Muscle of leg (tissue), 11 donors: ENCODE data around the gene PLPP2. TPM values are rescaled to one million over a fixed set of nuclear protein-coding genes. Genes with fewer than 3 reads are reported as not detected.
"Not testable (repeated sequence)": the region's sequence is repeated elsewhere in the genome, so short reads cannot be mapped to it uniquely, and the experiment has no call there.

Experiments used
- DNase-seq: peaks from one replicate; pipeline ENCODE4 v3.0.0; 2013
- H3K27ac ChIP-seq: one replicate; pipeline ENCODE4 v1.5.1; 2013; ENCODE audit warnings: mild to moderate bottlenecking, low read length, control low read depth
- H3K27me3 ChIP-seq: one replicate; pipeline ENCODE4 v1.6.1; 2013; ENCODE audit warnings: low read length; ENCODE audit not compliant: control insufficient read depth, insufficient read depth
- H3K36me3 ChIP-seq: one replicate; pipeline ENCODE4 v1.6.1; 2013; ENCODE audit warnings: low read length; ENCODE audit not compliant: control insufficient read depth, insufficient read depth
- H3K4me1 ChIP-seq: one replicate; pipeline ENCODE4 v1.6.1; 2013; ENCODE audit warnings: low read length; ENCODE audit not compliant: control insufficient read depth, insufficient read depth
- H3K4me3 ChIP-seq: one replicate; pipeline ENCODE4 v1.5.1; 2013; ENCODE audit warnings: low read length, control low read depth
- H3K9me3 ChIP-seq: replicated peaks from 2 replicates; pipeline ENCODE4 v1.6.1; 2013; ENCODE audit warnings: low read depth, low read length; ENCODE audit not compliant: control insufficient read depth
- WGBS: methylation state at CpG from one replicate; pipeline ENCODE4 v1.1.5; 2013; ENCODE audit warnings: missing lambda C conversion rate; ENCODE audit not compliant: insufficient coverage; 5-methylcytosine and 5-hydroxymethylcytosine counted together
- polyA plus RNA-seq, 8 donors: library from polyadenylated mRNA; unstranded; fragments of 120-200 nt; gene quantifications; one replicate each; pipeline versions ENCODE4 v1.2.1 to v1.2.3, GENCODE V29; 2013; ENCODE audit warnings: inconsistent platforms in 1 of 8, low replicate concordance in 1 of 8; ENCODE audit not compliant: insufficient read length in 8 of 8, insufficient read depth in 1 of 8
- total RNA-seq: library from RNA; stranded (reverse); fragments of 120-200 nt; gene quantifications from one replicate; pipeline ENCODE4 v1.2.4, GENCODE V29; 2013

The PLPP2 gene
- total and polyA plus RNA-seq, 9 donors: 0.21 to 1.6 (median 0.43) TPM

DNA sequence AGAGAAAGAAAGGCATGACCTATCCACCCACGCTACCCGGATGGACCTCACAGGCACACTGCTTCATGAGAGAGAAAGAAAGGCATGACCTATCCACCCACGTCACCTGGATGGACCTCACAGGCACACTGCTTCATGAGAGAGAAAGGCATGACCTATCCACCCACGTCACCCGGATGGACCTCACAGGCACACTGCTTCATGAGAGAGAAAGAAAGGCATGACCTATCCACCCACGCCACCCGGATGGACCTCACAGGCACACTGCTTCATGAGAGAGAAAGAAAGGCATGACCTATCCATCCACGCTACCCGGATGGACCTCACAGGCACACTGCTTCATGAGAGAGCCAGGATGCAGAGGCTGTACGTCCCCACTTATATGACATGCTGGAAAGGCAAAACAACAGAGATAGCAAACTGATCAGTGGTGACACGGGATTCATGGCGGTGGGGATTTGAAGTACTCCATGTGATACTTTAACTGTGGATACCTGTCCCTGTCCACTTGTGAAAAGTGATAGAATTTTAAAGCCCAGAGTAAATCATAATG lies 20.4 kb downstream of the PLPP2 start:
- peaks cover 18% of the 10 kb centered on the region for H3K27me3 ChIP-seq
- not testable (repeated sequence) for H3K9me3 ChIP-seq, H3K4me1 ChIP-seq, H3K4me3 ChIP-seq, DNase-seq, H3K27ac ChIP-seq, H3K36me3 ChIP-seq
- WGBS: 73% methylated on average over 4 of the region's 12 CpGs

- Histone ChIP-seq H3K27ac (no peak overlapping the region), H3K4me3 (no peak overlapping the region), H3K27me3 (peaks cover 22% of the 10 kb centered on the region), H3K4me1 (peaks cover 5% of the 10 kb centered on the region), H3K9me3 (no peaks in the 10 kb centered on the region), H3K36me3 (no peaks in the 10 kb centered on the region)
- no peak for DNase-seq
Observed at GRCh38 chr19:269241-269640, 22.0 kb downstream of the PLPP2 start.

GRCh38 chr19:262125-262524 lies 29.1 kb downstream of the PLPP2 start:
- WGBS: no CpG with 5 or more reads among the region's 1 CpG
- Histone ChIP-seq H3K9me3 (no peaks in the 10 kb centered on the region), H3K27me3 (peaks cover 10% of the 10 kb centered on the region), H3K27ac (no peak overlapping the region), H3K4me3 (no peak overlapping the region), H3K4me1 (peaks cover 3% of the 10 kb centered on the region), H3K36me3 (no peaks in the 10 kb centered on the region)
- DNase-seq: no peak

DNA sequence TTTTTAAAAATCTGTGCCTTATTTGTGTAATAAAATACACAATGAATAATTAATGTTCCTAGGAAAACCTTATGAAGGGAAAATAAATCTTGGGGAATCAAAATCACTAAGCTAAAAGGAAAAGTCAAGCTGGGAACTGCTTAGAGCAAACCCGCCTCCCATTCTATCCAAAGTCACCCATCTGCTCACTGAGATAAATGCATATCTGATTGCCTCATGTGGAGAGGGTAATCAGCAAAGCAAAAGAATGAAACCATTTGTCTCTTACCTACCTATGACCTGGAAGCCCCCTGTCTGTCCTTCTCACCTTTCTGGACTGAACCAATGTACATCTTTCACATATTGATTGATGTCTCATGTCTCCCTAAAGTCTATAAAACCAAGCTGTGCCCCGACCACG lies 34.4 kb downstream of the PLPP2 start:
- H3K27me3 ChIP-seq, H3K36me3 ChIP-seq, DNase-seq, H3K9me3 ChIP-seq, H3K4me3 ChIP-seq, H3K4me1 ChIP-seq, H3K27ac ChIP-seq: not testable (repeated sequence)
- WGBS: no CpG with 5 or more reads among the region's 3 CpGs

DNA sequence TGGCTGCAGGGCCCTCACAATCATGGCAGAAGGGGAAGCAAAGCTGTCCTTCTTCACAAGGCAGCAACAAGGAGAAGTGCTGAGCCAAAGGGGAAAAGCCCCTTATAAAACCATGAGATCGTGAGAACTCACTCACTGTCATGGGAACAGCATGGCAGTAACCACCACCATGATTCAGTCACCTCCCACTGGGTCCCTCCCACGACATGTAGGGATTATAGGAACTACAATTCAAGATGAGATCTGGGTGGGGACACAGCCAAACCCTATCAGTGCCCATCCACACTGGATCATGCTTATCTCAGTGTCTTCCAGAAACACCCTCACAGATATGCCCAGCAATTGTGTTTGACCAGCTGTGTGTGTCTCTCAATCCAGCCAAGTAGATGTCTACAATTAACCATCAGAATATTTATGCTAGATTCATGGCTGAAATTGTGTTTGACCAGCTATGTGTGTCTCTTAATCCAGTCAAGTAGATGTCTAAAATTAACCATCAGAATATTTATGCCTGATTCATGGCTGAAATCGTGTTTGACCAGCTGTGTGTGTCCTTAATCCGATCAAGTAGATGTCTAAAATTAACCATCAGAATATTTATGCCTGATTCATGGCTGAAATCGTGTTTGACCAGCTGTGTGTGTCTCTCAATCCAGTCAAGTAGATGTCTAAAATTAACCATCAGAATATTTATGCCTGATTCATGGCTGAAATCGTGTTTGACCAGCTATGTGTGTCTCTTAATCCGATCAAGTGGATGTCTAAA lies 38.6 kb downstream of the PLPP2 start:
- WGBS: no CpG with 5 or more reads among the region's 7 CpGs
- H3K27me3 ChIP-seq, H3K4me1 ChIP-seq, H3K4me3 ChIP-seq, H3K27ac ChIP-seq, H3K9me3 ChIP-seq, DNase-seq, H3K36me3 ChIP-seq: not testable (repeated sequence)

GRCh38 chr19:246551-246950 lies 44.7 kb downstream of the PLPP2 start:
- Histone ChIP-seq H3K36me3 (no peaks in the 10 kb centered on the region), H3K27ac (no peak overlapping the region), H3K27me3 (no peaks in the 10 kb centered on the region), H3K9me3 (no peaks in the 10 kb centered on the region), H3K4me1 (no peaks in the 10 kb centered on the region), H3K4me3 (no peak overlapping the region)
- 74% methylated on average over 45 of the region's 48 CpGs for WGBS
- no peak for DNase-seq

GRCh38 chr19:245900-246299 lies 45.3 kb downstream of the PLPP2 start:
- not testable (repeated sequence) for H3K36me3 ChIP-seq, H3K9me3 ChIP-seq, DNase-seq, H3K4me1 ChIP-seq, H3K27ac ChIP-seq, H3K4me3 ChIP-seq, H3K27me3 ChIP-seq
- WGBS: 76% methylated on average over 6 of the region's 13 CpGs

DNA sequence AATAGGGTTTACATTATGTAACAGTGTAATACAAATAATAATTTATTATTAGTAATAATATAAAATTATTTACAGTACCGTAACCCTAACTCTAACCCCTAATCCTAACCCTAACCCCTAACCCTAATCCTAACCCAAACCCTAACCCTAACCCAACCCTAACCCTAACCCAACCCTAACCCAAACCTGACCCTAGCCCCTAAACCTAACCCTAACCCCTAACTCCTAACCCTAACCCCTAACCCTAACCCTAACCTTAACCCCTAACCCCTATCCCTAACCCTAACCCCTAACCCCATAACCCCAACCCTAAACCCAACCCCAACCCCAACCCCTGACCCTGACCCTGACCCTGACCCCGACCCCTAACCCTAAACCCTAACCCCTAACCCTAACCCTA lies 45.7 kb downstream of the PLPP2 start:
- Histone ChIP-seq H3K4me1 (no peaks in the 10 kb centered on the region), H3K4me3 (no peak overlapping the region), H3K36me3 (no peaks in the 10 kb centered on the region), H3K27me3 (no peaks in the 10 kb centered on the region), H3K9me3 (no peaks in the 10 kb centered on the region), H3K27ac (no peak overlapping the region)
- WGBS: 94% methylated on average over 2 of the region's 2 CpGs
- no peak for DNase-seq

Other genes with a start within 250 kb of the PLPP2 start
- gene OR4F17, start 184.3 kb downstream of the PLPP2 start, total RNA-seq: not detected
- under 1 TPM in 1 of 8 donors, not detected in 7; 0.19 TPM for gene OR4F17, start 184.3 kb downstream of the PLPP2 start, polyA plus RNA-seq
- gene MIER2, start 53.4 kb upstream of the PLPP2 start, total RNA-seq: 17.2 TPM
- gene MIER2, start 53.4 kb upstream of the PLPP2 start, polyA plus RNA-seq: 10 to 100 TPM; 21.3 to 33.5 (median 28.9) TPM
- gene C2CD4C, start 117.7 kb upstream of the PLPP2 start, total RNA-seq: 1.2 TPM
- 1 to 10 TPM; 1.2 to 1.9 (median 1.3) TPM for gene C2CD4C, start 117.7 kb upstream of the PLPP2 start, polyA plus RNA-seq
- 13.9 TPM for gene SHC2, start 169.6 kb upstream of the PLPP2 start, total RNA-seq
- gene SHC2, start 169.6 kb upstream of the PLPP2 start, polyA plus RNA-seq: 10 to 100 TPM; 22.3 to 46.6 (median 31.6) TPM
- 4.0 TPM for gene MADCAM1, start 205.1 kb upstream of the PLPP2 start, total RNA-seq
- gene MADCAM1, start 205.1 kb upstream of the PLPP2 start, polyA plus RNA-seq: 10 to 100 TPM in 5 of 8 donors, 1 to 10 TPM in 3; 5.1 to 15.7 (median 10.7) TPM
- 15.1 TPM for gene TPGS1, start 216.1 kb upstream of the PLPP2 start, total RNA-seq
- 10 to 100 TPM in 6 of 8 donors, 1 to 10 TPM in 2; 8.6 to 12.7 (median 11.8) TPM for gene TPGS1, start 216.1 kb upstream of the PLPP2 start, polyA plus RNA-seq
- 80.2 TPM for gene CDC34, start 240.4 kb upstream of the PLPP2 start, total RNA-seq
- 10 to 100 TPM; 74.9 to 86.6 (median 80.2) TPM for gene CDC34, start 240.4 kb upstream of the PLPP2 start, polyA plus RNA-seq